Measurements from ENCODE around the gene VEZT. TPM values are rescaled to one million over a fixed set of nuclear protein-coding genes. Genes with fewer than 3 reads are reported as not detected.

The VEZT gene
- total and polyA plus RNA-seq, 9 of the 15 experiments (the other 6 are each of a cell fraction or from before 2014, with no cell fraction given): 16.1 to 61.5 (median 32.6) TPM

DNA sequence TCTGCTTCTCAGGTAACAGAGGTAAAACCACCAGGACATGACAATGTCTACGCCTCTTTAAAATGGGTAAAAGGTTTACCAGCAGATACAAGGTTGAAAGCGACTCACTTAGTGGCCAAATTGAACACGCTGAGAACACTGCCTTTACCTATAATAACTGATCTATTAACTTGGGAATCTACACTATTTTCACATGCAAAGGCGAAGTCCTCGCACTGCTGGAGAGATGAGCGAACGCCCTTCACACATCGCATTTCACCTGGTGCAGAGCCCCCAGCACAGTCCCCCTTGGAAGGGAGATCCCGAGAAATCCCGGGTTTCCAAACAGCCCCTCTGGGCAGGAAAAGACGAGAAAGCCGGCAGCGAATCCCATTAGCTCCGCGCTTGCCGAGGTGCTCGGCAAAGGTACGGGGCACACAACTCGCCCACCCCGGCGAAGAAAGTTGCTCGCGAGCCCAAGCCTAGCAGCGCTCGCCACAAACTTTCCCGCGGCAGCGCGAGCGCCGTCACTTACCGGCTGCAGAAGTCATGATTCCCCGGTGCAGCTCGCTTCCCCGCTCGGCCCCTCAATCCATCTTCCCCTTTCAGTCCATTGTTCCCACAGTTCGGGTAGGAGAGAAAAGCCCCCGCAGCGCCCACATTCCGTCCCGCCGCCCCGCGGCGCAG is 763 bp upstream of the VEZT start (continued):
- TF ChIP-seq PHF20 (IDR thresholded peaks at IDR 0.05; ENCODE audit: partially characterized antibody): peak; percentile 23
- no peak for TF ChIP-seq ZNF212 (CRISPR knock-in tag; IDR thresholded peaks at IDR 0.05)
- no peak for TF ChIP-seq MIER1 (IDR thresholded peaks at IDR 0.05; ENCODE audit: low read depth)
- TF ChIP-seq NCOR1 (IDR thresholded peaks at IDR 0.05): no peak
- no peak for TF ChIP-seq SRSF3 (IDR thresholded peaks at IDR 0.05; ENCODE audit: insufficient read depth, low read length)
- no peak for TF ChIP-seq BCL6 (CRISPR knock-in tag; IDR thresholded peaks at IDR 0.05)
- TF ChIP-seq SREBF2 (CRISPR knock-in tag; IDR thresholded peaks at IDR 0.05): no peak
- TF ChIP-seq ZNF232 (CRISPR knock-in tag; IDR thresholded peaks at IDR 0.05): no peak
- TF ChIP-seq FOSL1 (tag; conservative IDR thresholded peaks at IDR 0.05): 0 out of 2 replicates have a peak, but pooled peaks have one; percentile 26
- no peak for TF ChIP-seq FOXM1 (IDR thresholded peaks at IDR 0.05; ENCODE audit: low read depth)
- TF ChIP-seq FOXM1 (CRISPR knock-in tag; IDR thresholded peaks at IDR 0.05; ENCODE audit: low read depth): no peak
- no peak for TF ChIP-seq ETV6 (IDR thresholded peaks at IDR 0.05; ENCODE audit: borderline replicate concordance in 1 of 2, low read depth in 2 of 2, low read length in 1 of 2)
- TF ChIP-seq ETV6 (CRISPR knock-in tag; IDR thresholded peaks at IDR 0.05; ENCODE audit: borderline replicate concordance): no peak
- no peak for TF ChIP-seq CBX1 (IDR thresholded peaks at IDR 0.05; ENCODE audit: low read depth)
- TF ChIP-seq, protein P1, sequence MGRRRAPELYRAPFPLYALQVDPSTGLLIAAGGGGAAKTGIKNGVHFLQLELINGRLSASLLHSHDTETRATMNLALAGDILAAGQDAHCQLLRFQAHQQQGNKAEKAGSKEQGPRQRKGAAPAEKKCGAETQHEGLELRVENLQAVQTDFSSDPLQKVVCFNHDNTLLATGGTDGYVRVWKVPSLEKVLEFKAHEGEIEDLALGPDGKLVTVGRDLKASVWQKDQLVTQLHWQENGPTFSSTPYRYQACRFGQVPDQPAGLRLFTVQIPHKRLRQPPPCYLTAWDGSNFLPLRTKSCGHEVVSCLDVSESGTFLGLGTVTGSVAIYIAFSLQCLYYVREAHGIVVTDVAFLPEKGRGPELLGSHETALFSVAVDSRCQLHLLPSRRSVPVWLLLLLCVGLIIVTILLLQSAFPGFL (CRISPR knock-in tag; IDR thresholded peaks at IDR 0.05): no peak
- TF ChIP-seq LCOR (CRISPR knock-in tag; IDR thresholded peaks at IDR 0.05): no peak
- no peak for TF ChIP-seq NR2C1 (IDR thresholded peaks at IDR 0.05)
- TF ChIP-seq NR2C1 (tag; IDR thresholded peaks at IDR 0.05): no peak
- TF ChIP-seq CHCHD3 (CRISPR knock-in tag; IDR thresholded peaks at IDR 0.05): no peak
- TF ChIP-seq RBM15 (IDR thresholded peaks at IDR 0.05; ENCODE audit: insufficient read depth, low read length): no peak
- no peak for TF ChIP-seq CEBPG (CRISPR knock-in tag; IDR thresholded peaks at IDR 0.05)
- TF ChIP-seq CEBPG (tag; conservative IDR thresholded peaks at IDR 0.05 in 1 of 2, IDR thresholded peaks at IDR 0.05 in 1 of 2): no peak
- TF ChIP-seq ZNF584 (CRISPR knock-in tag; IDR thresholded peaks at IDR 0.05; ENCODE audit: low read depth): 0 out of 2 replicates have a peak, but pooled peaks have one; percentile 23
- TF ChIP-seq, protein P2, sequence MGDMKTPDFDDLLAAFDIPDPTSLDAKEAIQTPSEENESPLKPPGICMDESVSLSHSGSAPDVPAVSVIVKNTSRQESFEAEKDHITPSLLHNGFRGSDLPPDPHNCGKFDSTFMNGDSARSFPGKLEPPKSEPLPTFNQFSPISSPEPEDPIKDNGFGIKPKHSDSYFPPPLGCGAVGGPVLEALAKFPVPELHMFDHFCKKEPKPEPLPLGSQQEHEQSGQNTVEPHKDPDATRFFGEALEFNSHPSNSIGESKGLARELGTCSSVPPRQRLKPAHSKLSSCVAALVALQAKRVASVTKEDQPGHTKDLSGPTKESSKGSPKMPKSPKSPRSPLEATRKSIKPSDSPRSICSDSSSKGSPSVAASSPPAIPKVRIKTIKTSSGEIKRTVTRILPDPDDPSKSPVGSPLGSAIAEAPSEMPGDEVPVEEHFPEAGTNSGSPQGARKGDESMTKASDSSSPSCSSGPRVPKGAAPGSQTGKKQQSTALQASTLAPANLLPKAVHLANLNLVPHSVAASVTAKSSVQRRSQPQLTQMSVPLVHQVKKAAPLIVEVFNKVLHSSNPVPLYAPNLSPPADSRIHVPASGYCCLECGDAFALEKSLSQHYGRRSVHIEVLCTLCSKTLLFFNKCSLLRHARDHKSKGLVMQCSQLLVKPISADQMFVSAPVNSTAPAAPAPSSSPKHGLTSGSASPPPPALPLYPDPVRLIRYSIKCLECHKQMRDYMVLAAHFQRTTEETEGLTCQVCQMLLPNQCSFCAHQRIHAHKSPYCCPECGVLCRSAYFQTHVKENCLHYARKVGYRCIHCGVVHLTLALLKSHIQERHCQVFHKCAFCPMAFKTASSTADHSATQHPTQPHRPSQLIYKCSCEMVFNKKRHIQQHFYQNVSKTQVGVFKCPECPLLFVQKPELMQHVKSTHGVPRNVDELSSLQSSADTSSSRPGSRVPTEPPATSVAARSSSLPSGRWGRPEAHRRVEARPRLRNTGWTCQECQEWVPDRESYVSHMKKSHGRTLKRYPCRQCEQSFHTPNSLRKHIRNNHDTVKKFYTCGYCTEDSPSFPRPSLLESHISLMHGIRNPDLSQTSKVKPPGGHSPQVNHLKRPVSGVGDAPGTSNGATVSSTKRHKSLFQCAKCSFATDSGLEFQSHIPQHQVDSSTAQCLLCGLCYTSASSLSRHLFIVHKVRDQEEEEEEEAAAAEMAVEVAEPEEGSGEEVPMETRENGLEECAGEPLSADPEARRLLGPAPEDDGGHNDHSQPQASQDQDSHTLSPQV (IDR thresholded peaks at IDR 0.05): no peak

Data from K562 (cell line).